Activated T-cell treated with anti-CD3 and anti-CD28 coated beads, Interleukin-2, amount 50 U/mL, for 4 hours (primary cell): ENCODE measurements around the gene FCGR3B. TPM values are rescaled to one million over a fixed set of nuclear protein-coding genes. Genes with fewer than 3 reads are reported as not detected.

Experiments
- total RNA-seq, 3 donors: library from RNA; stranded (reverse); gene quantifications; one replicate each; pipeline ENCODE4 v1.2.1, GENCODE V29; 2021

FCGR3B gene
- total RNA-seq, 3 donors from 2014 or later: not detected

Other genes with a start within 250 kb of the FCGR3B start
- gene FCGR2A, start 125.7 kb downstream of the FCGR3B start, total RNA-seq: under 1 TPM; 0.29 to 0.86 (median 0.38) TPM
- gene HSPA6, start 106.6 kb downstream of the FCGR3B start, total RNA-seq: 1 to 10 TPM in 2 of 3 donors, under 1 TPM in 1; 0.82 to 3.8 (median 1.9) TPM
- under 1 TPM; 0.40 to 0.87 (median 0.61) TPM for gene FCGR3A, start 81.4 kb downstream of the FCGR3B start, total RNA-seq
- gene FCGR2B, start 32.0 kb upstream of the FCGR3B start, total RNA-seq: under 1 TPM in 1 of 3 donors, not detected in 2; 0.13 TPM
- under 1 TPM; 0.24 to 0.38 (median 0.28) TPM for gene FCRLA, start 76.1 kb upstream of the FCGR3B start, total RNA-seq
- gene FCRLB, start 90.4 kb upstream of the FCGR3B start, total RNA-seq: under 1 TPM in 2 of 3 donors, not detected in 1; 0.14 to 0.18 TPM
- 10 to 100 TPM; 41.7 to 45.1 (median 41.7) TPM for gene DUSP12, start 118.6 kb upstream of the FCGR3B start, total RNA-seq
- 10 to 100 TPM; 20.0 to 26.2 (median 24.8) TPM for gene ATF6, start 135.1 kb upstream of the FCGR3B start, total RNA-seq